Measurements from ENCODE around the gene SMAD5.

Gene SMAD5

DNA sequence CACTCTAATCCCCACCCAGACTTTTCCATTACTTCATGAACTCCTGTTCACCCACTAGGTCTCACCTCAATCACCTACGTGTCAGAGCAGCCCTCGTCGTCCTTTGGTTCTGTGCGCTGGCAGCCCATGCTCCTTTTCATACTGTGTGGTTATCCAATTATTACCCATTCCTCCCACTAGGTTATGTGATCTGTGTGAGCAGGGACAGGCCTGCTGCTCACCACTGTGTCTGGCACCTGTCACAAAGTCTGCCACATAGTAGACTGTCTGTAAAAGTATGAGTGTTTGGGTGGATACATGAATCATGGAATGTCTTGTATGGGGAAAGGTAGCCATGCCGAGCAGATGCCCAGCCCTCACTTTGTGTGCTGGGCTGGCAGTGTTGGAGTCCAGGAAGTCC is 12.1 kb upstream of the SMAD5 start:
- no peak for TF ChIP-seq CTCF (IDR thresholded peaks at IDR 0.05; ENCODE audit: insufficient read depth, low read length, poor library complexity, severe bottlenecking)

DNA sequence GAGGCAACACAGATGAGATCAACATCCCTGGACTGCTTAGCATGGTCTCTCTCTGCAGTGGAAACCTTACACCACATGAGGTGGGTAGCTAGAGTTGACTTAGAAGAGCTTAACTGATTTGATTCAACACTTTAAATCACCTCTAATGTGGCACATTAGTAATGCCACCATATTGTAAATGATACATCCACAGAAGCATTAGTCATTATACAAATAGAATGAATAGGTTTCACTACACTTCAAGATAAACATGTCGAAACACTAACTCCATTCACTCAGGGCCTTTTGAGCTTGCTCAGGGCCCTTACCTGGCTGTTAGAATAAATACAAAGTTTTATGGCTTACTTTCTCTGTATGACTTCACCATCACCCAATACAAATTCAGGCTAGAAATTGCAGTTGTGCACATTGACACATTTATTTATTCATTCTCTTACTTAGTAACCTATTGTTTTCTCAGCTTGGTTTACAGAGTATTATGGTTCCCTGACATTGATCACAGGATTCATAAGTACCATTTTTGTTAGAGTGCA is 9.3 kb upstream of the SMAD5 start:
- Histone ChIP-seq H3K4me3 (replicated peaks; ENCODE audit: low read depth, low read length) (no peak overlapping the region), H3K36me3 (ENCODE audit: control insufficient read depth, insufficient read depth, low read length) (no peaks in the 10 kb centered on the region), H3K27me3 (replicated peaks; ENCODE audit: control insufficient read depth, insufficient read depth, low read length) (peaks cover 2% of the 10 kb centered on the region)
- TF ChIP-seq CTCF (IDR thresholded peaks at IDR 0.05; ENCODE audit: insufficient read depth, low read length, poor library complexity, severe bottlenecking), result no peak
- DNase-seq (ENCODE audit: extremely low read depth, insufficient read length), result no peak

More for the DNA sequence above, 12.1 kb upstream of the SMAD5 start:
- peaks cover 2% of the 10 kb centered on the region for H3K27me3 ChIP-seq (replicated peaks; ENCODE audit: control insufficient read depth, insufficient read depth, low read length)
- H3K4me3 ChIP-seq (replicated peaks; ENCODE audit: low read depth, low read length), result no peak overlapping the region
- no peaks in the 10 kb centered on the region for H3K36me3 ChIP-seq (ENCODE audit: control insufficient read depth, insufficient read depth, low read length)
- no peak for DNase-seq (ENCODE audit: extremely low read depth, insufficient read length)

GRCh38 chr5:136127560-136127959 is 5.1 kb upstream of the SMAD5 start:
- Histone ChIP-seq H3K27me3 (replicated peaks; ENCODE audit: control insufficient read depth, insufficient read depth, low read length) (no peaks in the 10 kb centered on the region), H3K36me3 (ENCODE audit: control insufficient read depth, insufficient read depth, low read length) (no peaks in the 10 kb centered on the region), H3K4me3 (replicated peaks; ENCODE audit: low read depth, low read length) (no peak overlapping the region)
- no peak for TF ChIP-seq CTCF (IDR thresholded peaks at IDR 0.05; ENCODE audit: insufficient read depth, low read length, poor library complexity, severe bottlenecking)
- DNase-seq (ENCODE audit: extremely low read depth, insufficient read length), result no peak

DNA sequence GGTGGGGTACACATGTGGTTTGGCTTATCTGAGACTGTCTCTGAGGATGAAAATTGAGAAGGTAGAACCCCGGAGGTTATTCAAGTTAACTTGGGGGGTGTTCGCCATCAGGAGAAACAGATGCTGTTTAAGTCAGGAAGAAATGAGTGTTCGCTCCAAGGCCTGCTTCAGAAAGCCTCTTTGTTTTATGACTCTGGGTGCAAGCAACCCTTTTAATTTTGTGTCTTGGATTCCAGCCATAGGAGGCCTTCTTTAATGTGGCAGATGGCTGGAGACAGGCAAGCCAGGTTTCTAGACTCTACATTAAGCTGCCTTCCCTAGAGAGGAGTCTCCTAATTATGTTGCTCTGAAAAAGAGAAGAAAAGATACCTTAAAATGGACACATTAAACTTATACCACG is 4.2 kb upstream of the SMAD5 start:
- no peak for DNase-seq (ENCODE audit: extremely low read depth, insufficient read length)

DNA sequence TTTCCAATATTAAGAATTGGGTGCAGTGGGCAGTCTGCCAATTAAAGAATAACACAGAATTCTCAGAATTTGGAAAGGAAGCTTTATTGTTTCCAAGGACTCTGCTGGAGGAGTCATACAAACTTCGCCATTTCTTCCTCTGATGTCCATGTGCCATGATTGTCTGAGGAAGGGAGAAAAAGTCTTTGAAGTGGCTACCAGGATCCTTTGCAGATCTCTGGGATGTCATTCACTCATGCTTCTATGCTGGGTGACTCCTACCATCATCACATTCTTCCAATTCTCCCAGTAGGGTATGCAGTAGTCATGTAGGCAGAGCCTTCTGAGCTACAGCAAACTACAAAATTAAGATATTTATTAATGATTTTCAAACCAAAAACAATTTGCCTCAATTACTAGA is 3.2 kb upstream of the SMAD5 start:
- Histone ChIP-seq H3K27me3 (replicated peaks; ENCODE audit: control insufficient read depth, insufficient read depth, low read length) (no peaks in the 10 kb centered on the region), H3K4me3 (replicated peaks; ENCODE audit: low read depth, low read length) (no peak overlapping the region), H3K36me3 (ENCODE audit: control insufficient read depth, insufficient read depth, low read length) (no peaks in the 10 kb centered on the region)
- no peak for DNase-seq (ENCODE audit: extremely low read depth, insufficient read length)
- TF ChIP-seq CTCF (IDR thresholded peaks at IDR 0.05; ENCODE audit: insufficient read depth, low read length, poor library complexity, severe bottlenecking), result no peak

More for the DNA sequence above, 4.2 kb upstream of the SMAD5 start:
- no peaks in the 10 kb centered on the region for H3K27me3 ChIP-seq (replicated peaks; ENCODE audit: control insufficient read depth, insufficient read depth, low read length)
- H3K4me3 ChIP-seq (replicated peaks; ENCODE audit: low read depth, low read length), result no peak overlapping the region
- TF ChIP-seq CTCF (IDR thresholded peaks at IDR 0.05; ENCODE audit: insufficient read depth, low read length, poor library complexity, severe bottlenecking), result no peak
- no peaks in the 10 kb centered on the region for H3K36me3 ChIP-seq (ENCODE audit: control insufficient read depth, insufficient read depth, low read length)

DNA sequence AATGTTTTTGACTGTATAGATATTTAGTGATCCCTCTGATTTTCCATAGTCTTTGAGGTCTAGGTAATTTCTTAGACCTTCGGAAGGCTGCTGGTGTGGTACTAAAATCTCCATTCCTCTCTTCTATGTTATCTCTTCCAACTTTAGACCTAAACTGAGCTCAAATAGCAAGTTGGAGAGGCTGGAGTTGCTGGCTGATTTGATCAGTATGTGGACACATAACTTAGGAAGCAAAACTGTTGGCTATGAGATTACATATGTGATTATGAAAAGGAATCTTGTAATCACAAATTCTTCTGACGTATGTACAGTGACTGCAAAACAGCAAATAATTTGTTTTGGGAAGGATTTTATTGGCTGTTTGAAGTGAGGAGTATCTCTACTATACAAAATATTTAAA is 2.1 kb upstream of the SMAD5 start:
- Histone ChIP-seq H3K27me3 (replicated peaks; ENCODE audit: control insufficient read depth, insufficient read depth, low read length) (no peaks in the 10 kb centered on the region), H3K36me3 (ENCODE audit: control insufficient read depth, insufficient read depth, low read length) (no peaks in the 10 kb centered on the region), H3K4me3 (replicated peaks; ENCODE audit: low read depth, low read length) (no peak overlapping the region)
- TF ChIP-seq CTCF (IDR thresholded peaks at IDR 0.05; ENCODE audit: insufficient read depth, low read length, poor library complexity, severe bottlenecking), result no peak
- no peak for DNase-seq (ENCODE audit: extremely low read depth, insufficient read length)
